Measurements from ENCODE around the gene GDPD5.
"Not testable (repeated sequence)": the region's sequence is repeated elsewhere in the genome, so short reads cannot be mapped to it uniquely, and the experiment has no call there.

Gene GDPD5

DNA sequence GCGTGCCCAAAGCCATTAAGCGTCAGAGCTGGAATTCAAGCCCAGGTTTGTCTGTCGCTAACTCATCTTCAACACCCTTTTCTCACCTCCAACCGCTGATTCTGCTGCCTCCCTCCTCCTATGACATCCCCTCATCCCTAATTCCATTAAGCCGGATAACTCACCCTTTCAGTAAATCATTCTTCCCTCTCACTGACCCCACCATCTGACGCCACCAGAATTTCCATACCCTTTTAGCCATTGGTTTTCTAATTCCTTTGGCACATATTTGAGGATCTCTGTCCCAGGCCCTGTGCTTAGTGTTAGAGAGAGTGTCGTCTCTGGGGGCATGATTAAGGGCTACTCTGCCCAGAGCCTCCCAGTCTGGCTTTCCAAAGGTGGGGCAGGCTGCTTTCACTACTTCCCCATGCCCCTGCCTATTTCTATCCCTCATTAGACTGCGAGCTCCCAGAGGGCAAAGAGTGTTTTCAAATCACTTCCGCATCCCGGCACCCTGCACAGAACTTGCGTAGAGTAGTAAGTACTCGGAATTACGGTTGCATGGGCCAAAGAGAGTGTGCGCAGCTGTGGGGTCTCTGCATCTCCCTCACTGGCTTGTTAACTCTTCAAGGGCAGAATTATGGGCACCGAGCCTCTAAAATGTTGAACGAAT is 96.6 kb downstream of the GDPD5 start:
- peak overlapping the region; percentile 79 for H3K4me3 Mint-ChIP-seq
- H3K27me3 Mint-ChIP-seq (ENCODE audit: low read depth), result peaks cover 56% of the 10 kb centered on the region
- peaks cover 6% of the 10 kb centered on the region for H3K9me3 Mint-ChIP-seq
- peak overlapping the region; percentile 69 for H3K27ac Mint-ChIP-seq
- H3K36me3 Mint-ChIP-seq (ENCODE audit: low read depth), result peaks cover 12% of the 10 kb centered on the region
- peaks cover 23% of the 10 kb centered on the region for H3K4me1 Mint-ChIP-seq (ENCODE audit: low read depth)

DNA sequence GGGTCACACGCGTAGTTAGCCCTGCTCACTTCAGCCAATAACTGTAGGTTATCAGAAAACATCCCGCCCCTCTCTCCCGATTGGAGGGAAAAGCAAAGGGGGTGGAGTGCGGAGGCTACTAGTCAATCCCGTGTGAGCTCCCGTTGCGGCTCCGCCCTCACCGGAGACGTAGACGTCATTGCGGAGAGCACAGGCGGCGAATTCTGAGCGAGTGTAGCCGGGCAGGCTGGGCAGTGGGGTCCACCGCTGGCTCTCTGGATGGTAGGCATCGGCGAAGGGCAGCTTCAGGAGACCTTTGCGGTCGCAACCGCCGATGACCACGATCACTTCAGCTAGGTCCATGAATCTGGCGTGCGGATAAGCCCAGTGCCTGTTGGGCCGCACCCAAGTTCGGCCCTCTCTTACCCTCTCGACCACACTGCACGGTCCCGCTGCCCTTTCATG is 97.4 kb downstream of the GDPD5 start:
- no peak overlapping the region for H3K27ac Mint-ChIP-seq
- peaks cover 12% of the 10 kb centered on the region for H3K36me3 Mint-ChIP-seq (ENCODE audit: low read depth)
- peaks cover 6% of the 10 kb centered on the region for H3K9me3 Mint-ChIP-seq
- H3K4me1 Mint-ChIP-seq (ENCODE audit: low read depth), result peaks cover 23% of the 10 kb centered on the region
- H3K4me3 Mint-ChIP-seq, result peak overlapping the region; percentile 62
- peaks cover 51% of the 10 kb centered on the region for H3K27me3 Mint-ChIP-seq (ENCODE audit: low read depth)

DNA sequence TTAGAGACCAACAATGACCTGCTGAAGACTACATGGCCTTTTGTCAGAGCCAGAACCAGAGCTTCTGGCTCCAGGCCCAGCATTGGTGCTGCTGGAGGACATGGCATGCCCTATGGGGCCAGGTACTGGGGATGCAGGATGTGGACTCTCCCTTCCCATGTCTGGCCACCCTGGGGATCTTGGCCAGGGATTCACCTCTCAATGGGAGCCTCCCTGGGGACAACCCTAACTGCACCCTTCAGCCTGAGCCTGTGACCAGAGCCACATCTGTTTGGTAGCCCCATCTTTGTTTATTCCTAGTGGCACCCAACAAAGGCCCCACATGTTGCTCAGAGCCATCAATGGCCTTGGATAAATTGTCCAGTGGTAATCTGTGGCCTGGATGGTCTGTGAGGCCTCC is 98.6 kb downstream of the GDPD5 start:
- peaks cover 23% of the 10 kb centered on the region for H3K4me1 Mint-ChIP-seq (ENCODE audit: low read depth)
- H3K27me3 Mint-ChIP-seq (ENCODE audit: low read depth), result peaks cover 40% of the 10 kb centered on the region
- H3K4me3 Mint-ChIP-seq, result no peak overlapping the region
- peaks cover 6% of the 10 kb centered on the region for H3K9me3 Mint-ChIP-seq
- H3K27ac Mint-ChIP-seq, result no peak overlapping the region
- peaks cover 12% of the 10 kb centered on the region for H3K36me3 Mint-ChIP-seq (ENCODE audit: low read depth)

DNA sequence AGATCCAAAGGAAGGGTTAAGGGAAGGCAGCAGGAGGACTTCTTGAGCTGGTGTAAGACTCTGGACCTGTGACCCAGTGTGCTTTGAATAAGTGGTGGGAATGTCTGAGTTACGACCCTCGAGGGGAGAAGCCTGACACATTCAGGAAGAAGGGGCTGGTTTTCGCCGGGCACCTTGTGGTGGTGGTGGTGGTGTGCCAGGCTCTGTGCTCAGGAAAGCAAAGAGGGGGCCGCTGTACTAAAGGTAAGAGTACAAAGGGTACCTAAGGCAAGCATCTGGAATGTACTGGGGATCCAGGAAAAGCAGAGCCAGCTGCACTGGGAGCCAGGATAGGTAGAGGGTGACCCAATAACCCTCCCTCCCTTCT is 99.0 kb downstream of the GDPD5 start:
- Mint-ChIP-seq H3K27me3 (ENCODE audit: low read depth) (peaks cover 35% of the 10 kb centered on the region), H3K4me1 (ENCODE audit: low read depth) (peaks cover 23% of the 10 kb centered on the region)

DNA sequence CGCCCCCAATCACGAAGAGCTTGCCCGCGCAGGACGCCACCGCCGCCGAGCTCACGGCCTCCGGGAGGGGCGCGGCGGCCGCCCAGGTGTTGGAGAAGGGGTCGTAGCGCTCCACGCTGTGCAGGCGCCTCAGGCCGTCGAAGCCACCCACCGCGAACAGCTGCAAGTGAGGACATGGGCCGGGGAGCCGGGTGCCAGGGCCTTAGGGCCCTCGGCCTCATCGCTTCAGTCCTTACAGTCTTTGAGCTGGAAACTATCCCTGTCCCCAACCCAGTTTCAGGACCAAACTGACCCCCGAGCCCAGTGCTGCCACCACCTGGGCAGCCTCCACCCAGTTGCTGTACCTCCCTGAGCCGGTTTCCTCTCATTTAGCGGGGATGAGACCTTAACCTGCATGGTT is 100.3 kb downstream of the GDPD5 start:
- H3K27ac Mint-ChIP-seq, result no peak overlapping the region
- peaks cover 6% of the 10 kb centered on the region for H3K9me3 Mint-ChIP-seq
- H3K4me3 Mint-ChIP-seq, result no peak overlapping the region
- peaks cover 14% of the 10 kb centered on the region for H3K4me1 Mint-ChIP-seq (ENCODE audit: low read depth)
- peaks cover 23% of the 10 kb centered on the region for H3K27me3 Mint-ChIP-seq (ENCODE audit: low read depth)
- peaks cover 8% of the 10 kb centered on the region for H3K36me3 Mint-ChIP-seq (ENCODE audit: low read depth)

More for the DNA sequence above, 99.0 kb downstream of the GDPD5 start:
- Mint-ChIP-seq H3K36me3 (ENCODE audit: low read depth) (peaks cover 11% of the 10 kb centered on the region), H3K4me3 (no peak overlapping the region), H3K9me3 (peaks cover 6% of the 10 kb centered on the region), H3K27ac (no peak overlapping the region)

DNA sequence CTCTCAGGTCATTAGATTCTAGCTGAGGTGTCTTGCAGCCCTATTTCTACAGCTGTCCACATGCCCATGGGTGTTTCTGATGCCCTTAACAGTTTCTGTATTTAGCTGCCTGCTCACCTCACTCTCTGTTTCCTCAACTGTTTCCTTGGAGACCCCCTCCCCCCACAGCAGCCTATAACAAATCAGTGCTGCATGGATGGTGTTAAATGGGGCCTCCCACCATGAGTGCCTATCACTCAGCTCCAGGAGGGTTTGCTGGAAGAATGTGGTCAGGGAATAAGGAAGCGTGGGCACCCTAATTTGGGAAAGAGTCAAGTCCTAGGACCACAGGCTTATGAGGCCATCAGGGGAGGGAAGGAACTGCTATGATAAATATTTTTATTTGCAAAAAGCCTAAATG is 101.3 kb downstream of the GDPD5 start:
- H3K4me1 Mint-ChIP-seq (ENCODE audit: low read depth), result peaks cover 13% of the 10 kb centered on the region
- peaks cover 21% of the 10 kb centered on the region for H3K27me3 Mint-ChIP-seq (ENCODE audit: low read depth)
- H3K36me3 Mint-ChIP-seq (ENCODE audit: low read depth), result peaks cover 7% of the 10 kb centered on the region
- peaks cover 5% of the 10 kb centered on the region for H3K9me3 Mint-ChIP-seq
- H3K4me3 Mint-ChIP-seq, result no peak overlapping the region
- H3K27ac Mint-ChIP-seq, result no peak overlapping the region

DNA sequence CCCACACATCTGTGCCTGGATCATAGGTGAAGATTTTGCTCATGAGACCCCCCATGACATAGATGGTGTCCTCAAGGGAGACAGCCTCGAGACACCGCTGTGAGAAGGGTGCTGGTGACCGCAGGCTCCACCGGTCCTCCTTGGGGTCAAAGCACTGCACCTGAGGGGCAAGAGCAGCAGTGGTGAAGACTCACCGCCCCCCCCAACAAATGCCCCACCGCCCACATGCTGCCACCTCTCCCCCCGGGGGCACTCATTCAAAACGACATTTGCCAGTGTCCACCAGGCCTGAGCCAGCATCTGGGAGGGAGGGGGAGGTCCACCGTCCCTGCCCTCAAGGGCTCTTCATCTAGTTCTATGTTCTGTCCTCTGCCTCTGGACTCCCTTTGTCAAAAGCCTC is 102.0 kb downstream of the GDPD5 start:
- Mint-ChIP-seq H3K9me3 (no peaks in the 10 kb centered on the region), H3K27me3 (ENCODE audit: low read depth) (peaks cover 14% of the 10 kb centered on the region), H3K4me1 (ENCODE audit: low read depth) (peaks cover 7% of the 10 kb centered on the region), H3K27ac (no peak overlapping the region), H3K4me3 (no peak overlapping the region), H3K36me3 (ENCODE audit: low read depth) (peaks cover 1% of the 10 kb centered on the region)

DNA sequence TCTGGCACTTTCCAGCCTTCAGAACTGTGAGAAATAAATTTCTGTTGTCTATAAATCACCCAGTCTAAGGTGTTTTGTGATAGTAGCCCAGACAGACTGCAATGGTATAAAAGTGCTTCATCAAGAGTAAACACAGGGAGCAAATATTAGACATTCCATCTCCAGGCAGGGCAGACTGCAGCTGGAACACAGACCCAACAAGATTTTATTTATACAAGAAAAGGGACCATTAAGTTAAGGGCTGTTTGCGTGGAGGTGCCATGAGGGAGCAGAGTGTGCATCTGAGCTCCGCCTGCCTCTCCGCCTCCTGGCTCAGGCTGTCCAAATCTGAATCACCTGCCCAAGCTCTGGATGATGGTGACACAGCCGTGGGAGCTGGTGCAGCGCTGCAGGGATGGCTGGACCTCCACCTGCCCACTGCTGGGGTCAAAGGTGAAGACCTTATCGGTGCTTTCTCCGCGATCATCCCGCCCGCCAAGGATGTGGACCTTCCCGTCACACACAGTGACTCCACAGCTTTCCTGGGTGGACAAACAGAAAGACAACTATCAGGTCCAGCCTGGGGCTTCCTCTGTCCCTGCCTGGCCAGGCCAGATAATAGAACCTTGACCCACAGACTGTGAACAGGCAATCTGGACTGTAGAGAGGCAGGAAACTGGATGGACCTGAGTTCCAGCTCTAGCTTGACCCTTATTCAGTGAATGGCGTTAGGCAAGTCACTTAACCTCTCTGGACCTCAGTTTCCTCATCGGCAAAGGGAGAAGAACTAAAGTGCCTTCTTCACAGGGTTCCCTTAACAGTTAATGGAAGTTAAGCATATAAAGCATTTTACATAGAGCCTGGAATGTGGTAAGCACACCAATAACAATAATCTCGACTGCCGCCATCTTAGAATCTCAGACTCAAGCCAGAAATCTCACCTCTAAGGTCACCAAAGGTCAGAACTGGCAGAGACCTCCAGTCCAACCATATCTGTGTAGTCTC is 103.2 kb downstream of the GDPD5 start:
- Mint-ChIP-seq H3K27me3 (ENCODE audit: low read depth) (peaks cover 2% of the 10 kb centered on the region), H3K9me3 (no peaks in the 10 kb centered on the region), H3K27ac (no peak overlapping the region), H3K4me1 (ENCODE audit: low read depth) (no peaks in the 10 kb centered on the region), H3K36me3 (ENCODE audit: low read depth) (peaks cover 1% of the 10 kb centered on the region), H3K4me3 (no peak overlapping the region)

DNA sequence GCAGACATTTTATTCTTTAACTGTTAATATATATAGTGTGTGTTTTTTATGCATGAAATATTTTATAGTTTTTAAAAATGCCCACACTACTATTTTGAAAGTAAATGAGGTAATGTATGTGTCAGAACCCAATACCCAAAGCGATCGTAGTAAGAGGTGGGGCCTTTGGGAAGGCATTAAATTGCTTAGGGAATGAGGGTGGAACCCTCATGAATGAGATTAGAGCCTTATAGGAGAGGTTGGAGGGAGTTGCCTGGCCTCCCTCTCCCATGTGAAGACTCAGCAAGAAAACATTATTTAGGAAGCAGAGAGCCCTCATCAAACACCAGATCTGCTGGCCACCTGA is 103.9 kb downstream of the GDPD5 start:
- Mint-ChIP-seq H3K9me3 (no peaks in the 10 kb centered on the region), H3K27ac (no peak overlapping the region), H3K36me3 (ENCODE audit: low read depth) (peaks cover 1% of the 10 kb centered on the region), H3K4me1 (ENCODE audit: low read depth) (no peaks in the 10 kb centered on the region), H3K27me3 (ENCODE audit: low read depth) (no peaks in the 10 kb centered on the region), H3K4me3 (no peak overlapping the region)

DNA sequence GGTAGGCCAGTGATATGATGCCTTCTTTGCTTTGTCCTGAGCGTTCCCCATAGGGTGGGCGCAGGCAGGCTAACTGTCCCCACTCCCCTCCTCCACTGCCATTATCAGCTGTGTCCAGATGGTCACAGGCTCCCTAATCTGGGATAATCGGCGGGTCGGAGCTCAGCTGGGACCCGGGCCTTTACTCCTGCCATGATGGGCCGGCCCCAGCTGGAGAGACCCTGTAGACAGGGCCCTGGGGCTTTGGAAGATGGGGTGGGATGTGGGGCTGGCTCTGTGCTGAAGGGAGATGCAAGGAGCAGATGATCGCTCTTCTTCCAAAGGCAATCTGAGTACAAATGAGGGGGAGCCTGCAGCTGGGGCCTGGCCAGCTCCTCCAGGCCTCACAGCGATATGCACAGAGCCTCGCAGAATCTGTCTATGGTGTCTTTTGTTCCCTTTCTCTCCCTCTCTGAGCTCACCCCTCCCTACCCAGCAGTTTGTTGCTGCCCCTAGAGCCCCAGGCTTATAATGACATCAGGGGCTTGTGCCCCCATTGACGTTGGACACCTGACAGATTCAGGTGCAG is 104.6 kb downstream of the GDPD5 start:
- Mint-ChIP-seq H3K27ac (no peak overlapping the region), H3K27me3 (ENCODE audit: low read depth) (no peaks in the 10 kb centered on the region), H3K4me1 (ENCODE audit: low read depth) (no peaks in the 10 kb centered on the region), H3K36me3 (ENCODE audit: low read depth) (peaks cover 1% of the 10 kb centered on the region), H3K9me3 (no peaks in the 10 kb centered on the region), H3K4me3 (no peak overlapping the region)

DNA sequence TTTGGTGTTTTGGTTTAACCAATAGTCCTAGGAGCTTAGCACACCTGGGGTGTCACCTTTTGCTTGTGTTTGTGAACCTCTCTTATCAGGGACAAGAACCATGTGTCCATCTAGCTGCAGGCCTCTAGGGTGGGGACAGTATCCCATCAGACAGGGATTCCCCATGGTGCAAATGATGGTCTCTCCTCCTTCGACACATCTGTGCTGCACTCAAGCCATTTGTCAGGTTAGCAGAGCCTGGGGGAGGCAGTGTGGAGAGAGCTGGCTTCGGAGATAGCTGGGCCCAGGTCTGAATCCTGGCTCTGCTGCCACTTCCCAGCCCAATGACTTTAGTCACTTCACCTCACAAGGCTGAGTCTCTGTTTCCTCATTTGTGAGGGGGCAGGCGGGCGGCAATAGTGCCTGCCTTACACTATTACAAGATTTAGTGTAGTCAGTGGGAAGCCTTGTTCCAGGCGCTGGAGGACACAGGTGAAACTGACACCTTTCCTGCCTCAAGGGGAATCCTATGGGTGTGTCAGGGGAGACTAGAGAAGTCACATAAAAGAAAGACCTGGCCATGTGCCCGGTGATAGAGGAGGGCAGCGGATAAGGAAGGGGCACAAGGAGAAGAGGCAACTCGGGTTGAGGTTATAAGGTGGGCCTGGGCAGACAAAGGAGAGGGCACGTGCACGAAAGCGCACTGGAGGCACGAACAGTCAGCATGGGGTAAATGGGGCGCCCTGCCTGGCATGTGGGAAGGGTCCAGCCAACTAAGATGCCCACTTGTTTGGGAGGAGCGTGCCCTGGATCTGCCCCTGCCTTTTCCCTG is 105.3 kb downstream of the GDPD5 start:
- Mint-ChIP-seq H3K4me3 (no peak overlapping the region), H3K27me3 (ENCODE audit: low read depth) (no peaks in the 10 kb centered on the region), H3K4me1 (ENCODE audit: low read depth) (no peaks in the 10 kb centered on the region), H3K27ac (no peak overlapping the region), H3K9me3 (no peaks in the 10 kb centered on the region), H3K36me3 (ENCODE audit: low read depth) (peaks cover 1% of the 10 kb centered on the region)

DNA sequence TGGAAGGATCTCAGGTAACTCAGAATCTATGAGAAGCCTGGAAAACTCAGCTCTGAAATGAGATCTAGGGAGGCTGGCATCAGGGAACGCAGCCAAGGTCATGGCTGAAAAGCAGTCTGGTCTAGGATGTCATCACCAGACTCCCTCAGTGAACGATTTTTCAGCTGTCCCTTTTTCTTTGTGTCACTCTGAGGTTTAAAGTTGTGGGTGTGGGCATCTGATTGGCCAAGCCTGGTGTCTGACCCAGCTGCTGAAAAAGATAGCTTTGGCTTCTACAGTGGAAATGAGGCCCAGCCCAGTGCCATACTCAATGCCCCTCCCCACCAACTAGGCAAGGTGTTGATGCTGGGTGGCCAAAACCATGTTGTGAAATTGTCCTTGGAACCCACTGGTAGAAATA is 111.9 kb downstream of the GDPD5 start:
- Mint-ChIP-seq H3K27me3 (ENCODE audit: low read depth) (no peaks in the 10 kb centered on the region), H3K9me3 (no peaks in the 10 kb centered on the region), H3K36me3 (ENCODE audit: low read depth) (peaks cover 10% of the 10 kb centered on the region), H3K27ac (no peak overlapping the region), H3K4me1 (ENCODE audit: low read depth) (no peaks in the 10 kb centered on the region), H3K4me3 (no peak overlapping the region)

DNA sequence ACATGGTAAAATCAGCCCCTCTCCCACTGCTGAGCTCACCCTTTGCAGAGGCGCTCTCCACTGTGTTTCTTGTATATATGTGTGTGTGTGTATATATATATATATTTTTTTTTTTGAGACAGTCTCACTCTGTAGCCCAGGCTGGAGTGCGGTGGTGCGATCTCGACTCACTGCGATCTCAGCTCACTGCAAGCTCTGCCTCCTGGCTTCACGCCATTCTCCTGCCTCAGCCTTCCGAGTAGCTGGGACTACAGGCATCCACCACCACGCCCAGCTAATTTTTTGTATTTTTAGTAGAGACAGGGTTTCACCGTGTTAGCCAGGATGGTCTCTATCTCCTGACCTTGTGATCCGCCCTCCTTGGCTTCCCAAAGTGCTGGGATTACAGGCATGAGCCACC is 112.6 kb downstream of the GDPD5 start:
- H3K27me3 Mint-ChIP-seq (ENCODE audit: low read depth); H3K27ac Mint-ChIP-seq; H3K9me3 Mint-ChIP-seq; H3K4me1 Mint-ChIP-seq (ENCODE audit: low read depth); H3K4me3 Mint-ChIP-seq: not testable (repeated sequence)
- peaks cover 11% of the 10 kb centered on the region for H3K36me3 Mint-ChIP-seq (ENCODE audit: low read depth)

DNA sequence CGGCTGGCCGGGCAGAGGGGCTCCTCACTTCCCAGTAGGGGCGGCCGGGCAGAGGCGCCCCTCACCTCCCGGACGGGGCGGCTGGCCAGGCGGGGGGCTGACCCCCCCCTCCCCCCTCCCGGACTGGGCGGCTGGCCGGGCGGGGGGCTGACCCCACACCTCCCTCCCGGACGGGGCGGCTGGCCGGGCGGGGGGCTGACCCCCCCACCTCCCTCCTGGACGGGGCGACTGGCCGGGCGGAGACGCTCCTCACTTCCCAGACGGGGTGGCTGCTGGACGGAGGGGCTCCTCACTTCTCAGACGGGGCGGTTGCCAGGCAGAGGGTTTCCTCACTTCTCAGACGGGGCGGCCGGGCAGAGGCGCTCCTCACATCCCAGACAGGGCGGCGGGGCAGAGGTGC is 115.8 kb downstream of the GDPD5 start:
- peaks cover 13% of the 10 kb centered on the region for H3K4me1 Mint-ChIP-seq (ENCODE audit: low read depth)
- H3K27ac Mint-ChIP-seq; H3K9me3 Mint-ChIP-seq; H3K4me3 Mint-ChIP-seq; H3K27me3 Mint-ChIP-seq (ENCODE audit: low read depth): not testable (repeated sequence)
- peaks cover 27% of the 10 kb centered on the region for H3K36me3 Mint-ChIP-seq (ENCODE audit: low read depth)

Data from T-helper 1 cell treated with Interleukin-12 subunit alpha and Interleukin-12 subunit beta and Interleukin-4 antibody, amounts not matched to agents 30 μg/mL and 1 μg/mL, for 36 hours (primary cell).